ENCODE results near the gene ITPA.

ITPA gene

GRCh38 chr20:3233991-3234498 is 24.7 kb downstream of the ITPA start:
- peaks cover 0 to 38% of the 10 kb centered on the region in 2 donors for H3K27me3 ChIP-seq
- H3K4me1 ChIP-seq: peaks cover 0 to 16% (median 14%) of the 10 kb centered on the region in 4 donors
- no peak overlapping the region for H3K4me3 ChIP-seq
- H3K27ac ChIP-seq: no peak overlapping the region
- intact Hi-C loops (cut with DNase I; ENCODE audit: low total_unique reads): no loop called here
- no peak for TF ChIP-seq CTCF (IDR thresholded peaks at IDR 0.05)
- H3K36me3 ChIP-seq: no peaks in the 10 kb centered on the region
- DNase-seq: no peak
- no peaks in the 10 kb centered on the region for H3K9me3 ChIP-seq

DNA sequence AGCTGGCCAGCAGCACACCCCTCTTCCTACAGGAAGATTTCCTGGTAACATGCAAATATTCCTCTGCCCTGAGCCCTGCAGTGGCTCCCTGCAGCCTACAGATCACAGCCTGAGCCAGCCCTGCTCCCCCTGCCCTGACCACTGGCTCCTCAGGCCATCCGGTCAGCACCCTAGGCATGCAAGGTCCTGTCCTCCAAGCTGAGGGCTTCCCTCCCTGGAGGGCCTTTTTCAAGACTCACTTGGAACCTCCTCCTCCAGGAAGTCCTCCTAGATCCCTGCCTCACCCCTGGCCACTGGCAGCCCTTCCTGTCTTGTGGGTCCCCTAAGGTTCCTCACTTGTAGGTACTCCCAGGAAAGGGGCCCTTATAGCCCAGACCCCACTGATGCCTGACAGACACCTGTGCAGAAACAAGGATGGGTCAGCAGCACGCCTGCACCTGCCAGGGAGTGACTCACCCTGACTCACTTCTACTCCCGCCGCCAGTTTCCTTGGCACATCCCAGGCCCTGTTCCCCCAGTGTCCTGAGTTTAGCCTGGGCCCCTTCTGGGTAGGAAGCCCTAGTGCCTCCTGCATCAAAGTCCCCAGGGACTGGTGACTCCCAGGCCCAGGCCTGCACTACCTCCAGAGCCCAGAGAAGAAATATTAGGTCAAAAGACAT is 26.5 kb downstream of the ITPA start:
- no peak overlapping the region for H3K4me3 ChIP-seq
- no peak for TF ChIP-seq CTCF (IDR thresholded peaks at IDR 0.05)
- peaks cover 0 to 26% (median 25%) of the 10 kb centered on the region in 4 donors for H3K4me1 ChIP-seq
- H3K27ac ChIP-seq: no peak overlapping the region
- intact Hi-C loops (cut with DNase I; ENCODE audit: low total_unique reads): no loop called here
- H3K27me3 ChIP-seq: peaks cover 0 to 56% of the 10 kb centered on the region in 2 donors
- no peaks in the 10 kb centered on the region for H3K9me3 ChIP-seq
- no peak for DNase-seq
- no peaks in the 10 kb centered on the region for H3K36me3 ChIP-seq

DNA sequence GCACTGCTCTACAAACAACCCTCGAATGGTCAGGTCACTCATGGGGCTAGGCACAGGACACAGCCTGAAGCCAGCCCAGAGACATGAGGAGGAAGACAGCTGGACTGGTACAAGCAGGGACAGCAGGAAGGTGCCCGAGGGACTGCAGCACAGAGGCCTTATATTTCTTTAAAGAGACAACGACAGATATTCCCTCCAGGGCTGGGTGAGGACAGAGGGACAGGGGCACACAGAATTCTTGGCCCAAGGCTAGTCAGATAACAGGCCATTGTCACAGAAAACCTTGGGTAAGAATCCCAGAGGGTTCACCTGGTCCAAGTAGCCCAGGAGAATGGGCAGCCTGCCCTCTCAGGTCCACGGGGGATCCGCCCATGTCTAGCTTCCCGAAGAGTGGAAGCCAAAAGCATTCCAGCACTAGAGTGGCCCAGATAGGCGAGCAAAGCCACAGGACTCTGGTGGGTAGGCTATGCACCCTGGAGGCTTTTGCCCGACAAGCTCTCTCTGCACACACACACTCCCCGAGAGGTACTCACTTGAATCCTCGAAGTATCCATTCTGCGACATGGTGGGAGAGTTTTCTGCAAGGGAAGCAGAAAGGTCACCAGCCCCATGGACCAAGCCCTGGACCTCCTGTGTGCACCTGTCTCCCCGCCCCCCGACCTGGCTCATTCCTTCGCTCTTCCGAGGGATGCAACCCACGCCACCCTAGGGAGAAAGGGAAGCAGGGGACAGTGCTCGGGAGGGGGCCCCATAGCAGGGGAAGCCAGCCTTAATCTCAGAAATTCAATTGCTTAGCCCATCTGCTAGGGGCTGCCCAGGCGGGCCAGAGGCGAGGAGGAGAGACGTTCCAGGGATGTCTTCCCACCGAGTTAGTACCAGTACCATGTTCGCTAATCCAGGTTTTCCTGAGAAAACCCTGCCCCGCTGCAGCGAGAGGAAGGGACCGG is 28.0 kb downstream of the ITPA start:
- no peak overlapping the region for H3K4me3 ChIP-seq
- intact Hi-C loops (cut with DNase I; ENCODE audit: low total_unique reads): no loop called here
- DNase-seq: no peak
- no peak for TF ChIP-seq CTCF (IDR thresholded peaks at IDR 0.05)
- H3K27ac ChIP-seq: no peak overlapping the region
- no peaks in the 10 kb centered on the region for H3K36me3 ChIP-seq
- H3K9me3 ChIP-seq: no peaks in the 10 kb centered on the region
- peaks cover 0 to 64% of the 10 kb centered on the region in 2 donors for H3K27me3 ChIP-seq
- H3K4me1 ChIP-seq: peaks cover 0 to 26% (median 25%) of the 10 kb centered on the region in 4 donors

DNA sequence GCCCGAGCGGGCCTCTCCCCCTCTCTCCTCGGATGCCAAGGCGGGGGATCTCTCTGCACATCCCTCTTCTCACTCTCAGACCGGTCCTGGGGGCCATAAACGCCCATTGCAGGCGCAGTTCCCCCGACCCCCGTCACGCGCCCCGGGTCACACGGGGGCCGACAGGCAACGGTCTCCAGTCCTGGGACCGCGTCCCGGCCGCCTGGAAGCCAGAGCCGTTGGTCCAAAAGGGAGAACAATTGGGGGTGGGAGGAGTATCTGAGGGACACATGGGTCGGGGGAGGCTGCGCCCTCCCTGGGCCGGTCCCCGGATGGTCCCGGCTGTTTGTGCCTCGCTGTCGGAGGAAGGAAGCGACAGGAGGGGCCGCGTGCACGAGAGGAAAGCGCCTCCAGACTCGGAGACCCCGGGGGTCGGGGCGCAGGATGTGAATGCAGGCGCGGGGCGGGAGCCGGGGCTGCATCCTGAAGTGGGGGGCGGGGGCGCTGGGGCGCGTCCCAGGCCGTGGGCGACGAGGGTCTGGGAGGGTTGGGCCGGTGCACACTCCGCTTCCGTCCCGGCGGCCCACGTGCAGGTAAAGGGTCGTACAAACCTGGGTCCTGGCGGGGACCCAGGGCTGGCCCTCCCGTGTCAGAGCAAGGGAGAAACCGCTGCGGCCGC is 28.8 kb downstream of the ITPA start:
- Histone ChIP-seq H3K27me3 (peaks cover 0 to 66% of the 10 kb centered on the region in 2 donors), H3K9me3 (no peaks in the 10 kb centered on the region), H3K4me3 (peak overlapping the region; percentile 55 to 72), H3K36me3 (no peaks in the 10 kb centered on the region), H3K4me1 (peaks cover 0 to 26% (median 25%) of the 10 kb centered on the region in 4 donors), H3K27ac (no peak overlapping the region)
- DNase-seq: no peak
- intact Hi-C loops (cut with DNase I; ENCODE audit: low total_unique reads): no loop called here
- no peak for TF ChIP-seq CTCF (IDR thresholded peaks at IDR 0.05)

- Histone ChIP-seq H3K4me1 (peaks cover 0 to 26% (median 25%) of the 10 kb centered on the region in 4 donors), H3K27me3 (peaks cover 0 to 70% of the 10 kb centered on the region in 2 donors), H3K4me3 (peak overlapping the region; percentile 55 to 72), H3K27ac (no peak overlapping the region), H3K36me3 (no peaks in the 10 kb centered on the region), H3K9me3 (no peaks in the 10 kb centered on the region)
- DNase-seq: no peak
- intact Hi-C loops (cut with DNase I; ENCODE audit: low total_unique reads): no loop called here
- no peak for TF ChIP-seq CTCF (IDR thresholded peaks at IDR 0.05)
These were observed 29.3 kb downstream of the ITPA start for GRCh38 chr20:3238616-3239025.
